HepG2 (cell line): ENCODE data around the gene CLDN4. TPM values are rescaled to one million over a fixed set of nuclear protein-coding genes. Genes with fewer than 3 reads are reported as not detected.
A peak's percentile ranks its signal among the peaks of the same experiment; 100 is the strongest.

Source experiments
- DNMT1 ChIP-seq: sonication (generic); formaldehyde crosslinking; IDR thresholded peaks from 2 replicates; pipeline ENCODE4 v1.5.1; 2020; ENCODE audit warnings: mild to moderate bottlenecking, missing genetic modification reagents
- FOSL2 ChIP-seq: sonication (generic); formaldehyde crosslinking; IDR thresholded peaks from 2 replicates; pipeline ENCODE4 v1.4.0; 2020; ENCODE audit warnings: missing genetic modification reagents
- FOXP1 ChIP-seq, 2 experiments: fragments of 450-650 bp in 1 of 2; IDR thresholded peaks; 2 replicates each; pipeline ENCODE4 v1.6.1; 2017 to 2018; ENCODE audit warnings: antibody characterized with exemption in 1 of 2
- HDAC1 ChIP-seq: sonication (generic); formaldehyde crosslinking; IDR thresholded peaks from 2 replicates; pipeline ENCODE4 v1.5.1; 2020; ENCODE audit warnings: mild to moderate bottlenecking, missing genetic modification reagents
- HOXA5 ChIP-seq: sonication (generic); formaldehyde crosslinking; IDR thresholded peaks from 2 replicates; pipeline ENCODE4 v1.4.0; 2020; ENCODE audit warnings: missing genetic modification reagents
- KDM2A ChIP-seq: sonication (generic); formaldehyde crosslinking; IDR thresholded peaks from 2 replicates; pipeline ENCODE4 v1.4.0; 2020; ENCODE audit warnings: low read depth, missing genetic modification reagents, borderline replicate concordance
- KDM5A ChIP-seq: fragments of 200-600 bp; sonication (generic); IDR thresholded peaks from 2 replicates; pipeline ENCODE4 v1.7.0; 2018; ENCODE audit warnings: antibody characterized with exemption, mild to moderate bottlenecking, low read length, borderline replicate concordance
- KDM5B ChIP-seq: sonication (generic); formaldehyde crosslinking; IDR thresholded peaks from 2 replicates; pipeline ENCODE4 v1.4.0; 2020; ENCODE audit warnings: missing genetic modification reagents, mild to moderate bottlenecking, borderline replicate concordance
- MTA3 ChIP-seq: sonication (generic); formaldehyde crosslinking; IDR thresholded peaks from 2 replicates; pipeline ENCODE4 v1.4.0; 2020; ENCODE audit warnings: missing genetic modification reagents
- NFE2 ChIP-seq: sonication (generic); formaldehyde crosslinking; IDR thresholded peaks from 2 replicates; pipeline ENCODE4 v1.4.0; 2020; ENCODE audit warnings: missing genetic modification reagents
- POLR2A ChIP-seq, 2 experiments: IDR thresholded peaks; 2 replicates each; pipeline ENCODE4 v1.6.1; 2011; ENCODE audit warnings: low read depth in 2 of 2, low read length in 2 of 2, mild to moderate bottlenecking in 1 of 2, moderate library complexity in 1 of 2; ENCODE audit not compliant: insufficient read depth in 1 of 2
- SAP130 ChIP-seq: IDR thresholded peaks from 2 replicates; pipeline ENCODE4 v1.6.1; 2016; ENCODE audit warnings: low read depth
- SNAPC4 ChIP-seq: sonication (generic); formaldehyde crosslinking; IDR thresholded peaks from 2 replicates; pipeline ENCODE4 v1.4.0; 2020; ENCODE audit warnings: mild to moderate bottlenecking, missing genetic modification reagents
- ZIK1 ChIP-seq: sonication (generic); formaldehyde crosslinking; IDR thresholded peaks from 2 replicates; pipeline ENCODE4 v1.5.0; 2020; ENCODE audit warnings: mild to moderate bottlenecking, low read depth, missing genetic modification reagents, borderline replicate concordance
- ZNF33B ChIP-seq: sonication (generic); formaldehyde crosslinking; IDR thresholded peaks from 2 replicates; pipeline ENCODE4 v1.5.1; 2020; ENCODE audit warnings: mild to moderate bottlenecking, missing genetic modification reagents
- ZNF687 ChIP-seq: sonication (generic); formaldehyde crosslinking; IDR thresholded peaks from 2 replicates; pipeline ENCODE4 v1.5.1; 2020; ENCODE audit warnings: mild to moderate bottlenecking, missing genetic modification reagents, moderate library complexity
- ZNF7 ChIP-seq: IDR thresholded peaks from 2 replicates; pipeline ENCODE4 v1.6.1; 2016; ENCODE audit warnings: missing biosample characterization, missing genetic modification reagents
- ZNF773 ChIP-seq: sonication (generic); formaldehyde crosslinking; IDR thresholded peaks from 2 replicates; pipeline ENCODE4 v1.4.0; 2020; ENCODE audit warnings: missing genetic modification reagents, borderline replicate concordance
- ZNF839 ChIP-seq: sonication (generic); formaldehyde crosslinking; IDR thresholded peaks from 2 replicates; pipeline ENCODE4 v1.4.0; 2020; ENCODE audit warnings: missing genetic modification reagents, mild to moderate bottlenecking, borderline replicate concordance
- ZNF883 ChIP-seq: sonication (generic); formaldehyde crosslinking; IDR thresholded peaks from 2 replicates; pipeline ENCODE4 v1.5.1; 2020; ENCODE audit warnings: mild to moderate bottlenecking, missing genetic modification reagents; ENCODE audit errors: not compliant biosample characterization
- polyA plus RNA-seq, 8 experiments: library from polyadenylated mRNA; depleted of rRNA in 3 of 8; stranded (reverse) in 7 of 8; unstranded in 1 of 8; fragments of >200 nt; fragmentation: Illumina TruSeq in 4 of 8; extraction: Trizol in 4 of 8; gene quantifications; 2 replicates each; pipeline versions ENCODE4 v1.2.1 to v1.2.3, GENCODE V29; 2011 to 2016; ENCODE audit warnings: low read depth in 4 of 8, missing spikeins in 1 of 8, mixed read lengths in 1 of 8; ENCODE audit not compliant: insufficient read depth in 1 of 8
- total RNA-seq, 5 experiments: library from RNA; depleted of rRNA; stranded (reverse); fragments of >200 nt; fragmentation: Illumina TruSeq; extraction: Trizol; gene quantifications; 2 replicates each; pipeline ENCODE4 v1.2.3, GENCODE V29; 2016; ENCODE audit warnings: low read depth in 1 of 5

Gene CLDN4
- total and polyA plus RNA-seq, 2 of the 13 experiments (the other 11 are each of a cell fraction or from before 2014, with no cell fraction given) = 28.2 to 35.7 TPM

GRCh38 chr7:73831834-73832651 is 1.2 kb downstream of the CLDN4 start (continued):
- TF ChIP-seq ZNF687 (CRISPR knock-in tag) (peak; percentile 43), MTA3 (CRISPR knock-in tag) (no peak), SAP130 (peak; percentile 64), DNMT1 (CRISPR knock-in tag) (0 out of 2 replicates have a peak, but pooled peaks have one; percentile 3), NFE2 (CRISPR knock-in tag) (no peak), ZIK1 (CRISPR knock-in tag) (no peak; the same call in 1 of the 2 replicates), ZNF7 (CRISPR knock-in tag) (no peak), ZNF883 (CRISPR knock-in tag) (peak; percentile 31), SNAPC4 (CRISPR knock-in tag) (0 out of 2 replicates have a peak, but pooled peaks have one; percentile 75), HOXA5 (CRISPR knock-in tag) (no peak), KDM2A (peak; percentile 60), FOXP1 (IDR thresholded peaks at IDR 0.05) (no peak), FOXP1 (CRISPR knock-in tag; IDR thresholded peaks at IDR 0.05) (peak; percentile 60), KDM5A (no peak), HDAC1 (CRISPR knock-in tag) (no peak), ZNF839 (CRISPR knock-in tag) (peak; percentile 68; the same call in 1 of the 2 replicates), ZNF33B (CRISPR knock-in tag) (0 out of 2 replicates have a peak, but pooled peaks have one; percentile 70), ZNF773 (CRISPR knock-in tag) (no peak), POLR2A (IDR thresholded peaks at IDR 0.05; ENCODE audit: insufficient read depth in 1 of 2, low read depth in 2 of 2, low read length in 2 of 2) (peak in 1 of 2 experiments; percentile 41; a peak in 1 of 4 replicates), KDM5B (0 out of 2 replicates have a peak, but pooled peaks have one; percentile 20), FOSL2 (0 out of 2 replicates have a peak, but pooled peaks have one; percentile 24)
